HG03103 (cell line): Measurements from ENCODE around the gene KIAA1210.
"Not testable (repeated sequence)": the region's sequence is repeated elsewhere in the genome, so short reads cannot be mapped to it uniquely, and the experiment has no call there.

ENCODE experiments used
- ATAC-seq: cut with Tn5 transposase; IDR thresholded peaks from one replicate; pipeline ENCODE4 v1.9.1; 2021; ENCODE audit warnings: low read depth; ENCODE audit not compliant: unreplicated experiment

KIAA1210 gene

DNA sequence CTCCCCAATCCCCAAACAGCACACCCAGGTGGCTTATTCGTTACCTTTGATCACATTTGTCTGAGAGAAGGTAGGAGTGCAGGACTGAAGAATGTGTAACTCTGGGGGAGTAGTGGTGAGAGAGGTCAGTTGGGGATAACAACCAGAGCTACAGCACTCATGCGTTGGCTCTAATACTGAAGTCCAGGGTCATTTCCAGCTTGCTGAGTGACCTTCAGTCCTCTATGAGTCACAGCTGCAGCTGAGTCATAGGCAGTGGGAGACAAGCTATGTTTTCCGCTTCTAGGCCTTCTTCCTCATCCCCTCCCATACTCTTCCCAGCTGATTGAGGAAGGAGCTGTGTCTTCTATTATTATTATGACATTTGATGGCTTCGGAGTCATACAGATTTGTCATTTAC is 86.4 kb downstream of the KIAA1210 start:
- ATAC-seq: no peak

DNA sequence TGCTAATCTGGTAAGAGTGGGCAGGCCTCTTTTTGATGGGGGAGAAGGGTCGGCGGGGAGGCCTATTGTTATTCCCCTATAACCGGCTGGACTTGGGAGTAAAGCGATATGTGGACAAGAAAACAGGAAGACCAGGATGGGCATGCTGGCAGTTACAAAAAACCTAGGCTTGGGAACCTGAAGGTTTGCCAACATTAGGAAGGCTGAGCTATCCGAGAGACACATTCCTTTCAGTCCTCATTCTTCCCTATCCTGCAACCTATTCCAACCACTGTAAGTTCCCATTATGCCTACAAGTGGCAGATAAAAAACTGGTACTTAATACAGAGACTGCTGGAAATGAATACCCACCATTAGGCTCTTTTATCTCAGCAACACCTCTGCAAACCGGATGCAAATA is 87.2 kb downstream of the KIAA1210 start:
- no peak for ATAC-seq

- ATAC-seq: no peak
These were observed 91.2 kb downstream of the KIAA1210 start for GRCh38 chrX:119036107-119037029.

DNA sequence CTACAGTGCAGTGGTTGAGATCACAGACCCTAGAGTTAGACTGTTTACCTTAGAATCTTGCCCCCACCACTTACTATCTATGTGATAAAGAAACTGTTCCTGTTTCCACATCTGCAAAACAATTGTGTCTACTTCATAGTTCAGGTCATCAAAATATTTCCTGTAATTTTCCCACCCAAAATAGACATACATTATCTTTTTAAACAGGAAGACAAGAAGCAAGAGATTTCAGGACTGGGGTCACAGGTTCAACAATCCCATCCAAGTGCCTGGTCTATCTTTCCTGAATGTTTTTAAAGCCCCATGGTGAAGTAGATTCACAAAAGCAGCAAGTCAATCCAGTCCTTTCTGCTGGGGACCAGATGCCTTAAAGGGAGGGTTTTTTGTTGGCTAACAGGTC is 96.6 kb downstream of the KIAA1210 start:
- no peak for ATAC-seq

DNA sequence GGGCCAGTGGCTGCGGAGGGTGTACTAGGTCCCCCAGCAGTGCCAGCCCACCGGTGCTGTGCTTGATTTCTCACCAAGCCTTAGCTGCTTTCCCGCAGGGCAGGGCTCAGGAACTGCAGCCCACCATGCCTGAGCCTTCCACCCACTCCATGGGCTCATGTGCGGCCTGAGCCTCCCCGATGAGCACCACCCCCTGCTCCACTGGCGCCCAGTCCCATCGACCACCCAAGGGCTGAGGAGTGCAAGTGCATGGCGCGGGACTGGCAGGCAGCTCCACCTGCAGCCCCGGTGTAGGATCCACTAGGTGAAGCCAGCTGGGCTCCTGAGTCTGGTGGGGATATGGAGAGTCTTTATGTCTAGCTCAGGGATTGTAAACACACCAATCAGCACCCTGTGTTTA is 98.0 kb downstream of the KIAA1210 start:
- not testable (repeated sequence) for ATAC-seq

GRCh38 chrX:119028733-119029330 is 98.8 kb downstream of the KIAA1210 start:
- ATAC-seq: no peak
